Spleen (tissue), 7 donors: ENCODE results near the gene CRLF1.

Source experiments
- POLR2A ChIP-seq, 3 donors: fragments of 450-650 bp; IDR thresholded peaks; one replicate each; pipeline ENCODE4 v1.5.1; 2017; ENCODE audit warnings: antibody characterized with exemption in 3 of 3, mild to moderate bottlenecking in 1 of 3
- POLR2AphosphoS5 ChIP-seq, 3 donors: sonication (generic); formaldehyde crosslinking; IDR thresholded peaks; one replicate each; pipeline ENCODE4 v1.5.1; 2017; ENCODE audit warnings: antibody characterized with exemption in 3 of 3
- TF ChIP-seq, protein P1 (sequence below), 11 experiments: fragments of 200-600 bp in 7 of 11; fragments of 450-650 bp in 4 of 11; sonication (generic) in 4 of 11; IDR thresholded peaks in 8 of 11; conservative IDR thresholded peaks in 3 of 11; 1 replicate in 7 of 11; 2 replicates in 4 of 11; pipeline versions ENCODE4 v1.4.0 to v1.8.0; 2016 to 2021; ENCODE audit warnings: antibody characterized with exemption in 11 of 11, inconsistent platforms in 4 of 11, mild to moderate bottlenecking in 1 of 11
- donor health status: DM: no; HTN: no; CAD: no; lungs with moderate emphysema.
- donor health status: DM: no; HTN: no; CAD: no.
- donor health status: DM: no; HTN: no; CAD: no.

DNA sequence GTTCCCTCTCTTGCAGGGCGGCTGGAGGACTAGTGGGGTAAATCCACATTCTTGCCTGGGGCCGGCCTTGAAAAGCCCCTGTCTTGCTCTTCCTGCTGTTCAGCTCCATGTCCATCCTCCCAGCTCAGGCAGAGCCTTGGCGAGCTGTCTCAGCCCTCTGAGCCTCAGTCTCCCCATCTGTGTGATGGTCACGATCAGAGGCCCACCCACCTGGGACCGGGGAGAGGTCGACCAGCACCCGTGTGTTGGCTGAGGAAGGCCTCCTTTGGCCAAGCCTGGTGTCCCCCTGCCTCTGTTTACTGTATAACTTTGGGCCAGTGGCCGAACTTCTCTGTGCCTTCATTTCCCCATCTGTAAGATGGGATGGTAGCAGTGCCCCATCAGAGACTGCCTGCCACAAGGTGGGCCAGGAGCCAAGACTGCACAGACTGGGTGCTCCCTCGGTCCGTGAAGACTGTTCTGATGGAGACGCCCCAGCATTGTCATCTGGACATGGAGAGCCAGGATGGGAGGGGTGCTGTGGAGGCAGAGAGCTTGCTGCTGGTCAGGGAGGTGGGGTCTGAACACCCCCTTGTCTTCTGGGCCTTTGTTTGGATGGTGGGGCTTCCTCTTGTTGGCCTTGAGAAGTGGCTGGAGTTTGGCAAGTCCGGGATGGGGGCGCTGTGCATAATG, 48.7 kb upstream of the CRLF1 start:
- TF ChIP-seq, protein P1, sequence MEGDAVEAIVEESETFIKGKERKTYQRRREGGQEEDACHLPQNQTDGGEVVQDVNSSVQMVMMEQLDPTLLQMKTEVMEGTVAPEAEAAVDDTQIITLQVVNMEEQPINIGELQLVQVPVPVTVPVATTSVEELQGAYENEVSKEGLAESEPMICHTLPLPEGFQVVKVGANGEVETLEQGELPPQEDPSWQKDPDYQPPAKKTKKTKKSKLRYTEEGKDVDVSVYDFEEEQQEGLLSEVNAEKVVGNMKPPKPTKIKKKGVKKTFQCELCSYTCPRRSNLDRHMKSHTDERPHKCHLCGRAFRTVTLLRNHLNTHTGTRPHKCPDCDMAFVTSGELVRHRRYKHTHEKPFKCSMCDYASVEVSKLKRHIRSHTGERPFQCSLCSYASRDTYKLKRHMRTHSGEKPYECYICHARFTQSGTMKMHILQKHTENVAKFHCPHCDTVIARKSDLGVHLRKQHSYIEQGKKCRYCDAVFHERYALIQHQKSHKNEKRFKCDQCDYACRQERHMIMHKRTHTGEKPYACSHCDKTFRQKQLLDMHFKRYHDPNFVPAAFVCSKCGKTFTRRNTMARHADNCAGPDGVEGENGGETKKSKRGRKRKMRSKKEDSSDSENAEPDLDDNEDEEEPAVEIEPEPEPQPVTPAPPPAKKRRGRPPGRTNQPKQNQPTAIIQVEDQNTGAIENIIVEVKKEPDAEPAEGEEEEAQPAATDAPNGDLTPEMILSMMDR (IDR thresholded peaks at IDR 0.05 in 8 of 11, conservative IDR thresholded peaks at IDR 0.05 in 3 of 11) = no peak
- TF ChIP-seq POLR2A (IDR thresholded peaks at IDR 0.05) (no peak), POLR2AphosphoS5 (IDR thresholded peaks at IDR 0.05) (no peak)
